ENCODE measurements around the gene GRHPR.

DNA sequence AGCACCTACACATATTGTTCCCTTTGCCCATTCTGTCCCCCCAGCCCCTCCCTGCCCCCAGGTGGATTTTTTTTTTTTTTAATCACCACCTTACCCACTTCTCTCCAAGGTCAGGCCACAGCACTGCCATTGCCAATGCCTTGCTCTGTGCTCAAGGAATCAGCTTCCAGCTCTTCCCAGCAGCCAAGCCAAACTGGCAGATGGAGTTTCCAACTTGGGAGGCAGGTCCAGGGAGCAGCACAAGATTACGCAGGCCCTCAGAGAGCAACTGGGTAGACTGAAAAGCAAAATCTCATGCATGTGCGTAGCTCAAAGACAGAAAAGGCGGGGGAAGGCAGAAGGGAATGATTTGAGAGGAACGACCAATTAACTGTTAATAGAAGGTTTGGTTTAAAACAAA, 15.1 kb downstream of the GRHPR start:
- TF ChIP-seq, protein P1, sequence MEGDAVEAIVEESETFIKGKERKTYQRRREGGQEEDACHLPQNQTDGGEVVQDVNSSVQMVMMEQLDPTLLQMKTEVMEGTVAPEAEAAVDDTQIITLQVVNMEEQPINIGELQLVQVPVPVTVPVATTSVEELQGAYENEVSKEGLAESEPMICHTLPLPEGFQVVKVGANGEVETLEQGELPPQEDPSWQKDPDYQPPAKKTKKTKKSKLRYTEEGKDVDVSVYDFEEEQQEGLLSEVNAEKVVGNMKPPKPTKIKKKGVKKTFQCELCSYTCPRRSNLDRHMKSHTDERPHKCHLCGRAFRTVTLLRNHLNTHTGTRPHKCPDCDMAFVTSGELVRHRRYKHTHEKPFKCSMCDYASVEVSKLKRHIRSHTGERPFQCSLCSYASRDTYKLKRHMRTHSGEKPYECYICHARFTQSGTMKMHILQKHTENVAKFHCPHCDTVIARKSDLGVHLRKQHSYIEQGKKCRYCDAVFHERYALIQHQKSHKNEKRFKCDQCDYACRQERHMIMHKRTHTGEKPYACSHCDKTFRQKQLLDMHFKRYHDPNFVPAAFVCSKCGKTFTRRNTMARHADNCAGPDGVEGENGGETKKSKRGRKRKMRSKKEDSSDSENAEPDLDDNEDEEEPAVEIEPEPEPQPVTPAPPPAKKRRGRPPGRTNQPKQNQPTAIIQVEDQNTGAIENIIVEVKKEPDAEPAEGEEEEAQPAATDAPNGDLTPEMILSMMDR (IDR thresholded peaks at IDR 0.05; ENCODE audit: control extremely low read depth in 1 of 3, insufficient read depth in 1 of 3, low read depth in 1 of 3, low read length in 3 of 3) = no peak
- TF ChIP-seq BRCA1 (IDR thresholded peaks at IDR 0.05; ENCODE audit: low read depth, low read length) (no peak), POLR2AphosphoS5 (IDR thresholded peaks at IDR 0.05; ENCODE audit: low read depth, low read length) (no peak), CBX8 (IDR thresholded peaks at IDR 0.05; ENCODE audit: borderline replicate concordance, low read depth, low read length) (no peak), YY1 (IDR thresholded peaks at IDR 0.05; ENCODE audit: low read depth, low read length) (no peak), CREB1 (IDR thresholded peaks at IDR 0.05) (no peak), JUN (IDR thresholded peaks at IDR 0.05; ENCODE audit: low read depth, low read length) (no peak), SIX5 (IDR thresholded peaks at IDR 0.05; ENCODE audit: low read depth, low read length) (no peak), SP2 (IDR thresholded peaks at IDR 0.05; ENCODE audit: low read length) (no peak), GABPA (IDR thresholded peaks at IDR 0.05; ENCODE audit: borderline replicate concordance, insufficient read depth, low read length) (no peak), MAFK (IDR thresholded peaks at IDR 0.05; ENCODE audit: low read depth, low read length) (no peak)
- TF ChIP-seq, protein P2, sequence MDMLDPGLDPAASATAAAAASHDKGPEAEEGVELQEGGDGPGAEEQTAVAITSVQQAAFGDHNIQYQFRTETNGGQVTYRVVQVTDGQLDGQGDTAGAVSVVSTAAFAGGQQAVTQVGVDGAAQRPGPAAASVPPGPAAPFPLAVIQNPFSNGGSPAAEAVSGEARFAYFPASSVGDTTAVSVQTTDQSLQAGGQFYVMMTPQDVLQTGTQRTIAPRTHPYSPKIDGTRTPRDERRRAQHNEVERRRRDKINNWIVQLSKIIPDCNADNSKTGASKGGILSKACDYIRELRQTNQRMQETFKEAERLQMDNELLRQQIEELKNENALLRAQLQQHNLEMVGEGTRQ (IDR thresholded peaks at IDR 0.05; ENCODE audit: low read length) = no peak

Data from H1 (cell line).